GM10248 (cell line): Measurements from ENCODE around the gene PAX5.

Source experiments
- CTCF ChIA-PET: fragments of 300-600 bp; sonication (Branson Sonifier 250); formaldehyde crosslinking; extraction: SDS; loops from one replicate; lab custom pipeline; 2021; ENCODE audit warnings: antibody characterized with exemption; lab: Yijun Ruan, JAX
- POLR2A ChIA-PET: fragments of 350-650 bp; sonication (Branson Sonifier 250); formaldehyde crosslinking; extraction: SDS; loops from one replicate; lab custom pipeline; 2020; ENCODE audit warnings: antibody characterized with exemption; lab: Yijun Ruan, JAX
- DNase-seq: peaks from one replicate; pipeline ENCODE4 v3.0.0; 2012; ENCODE audit errors: extremely low spot score
- CTCF ChIP-seq: IDR thresholded peaks from 2 replicates; pipeline ENCODE4 v1.5.1; 2012; ENCODE audit warnings: mild to moderate bottlenecking, low read depth; ENCODE audit errors: extremely low read depth, missing control alignments, control extremely low read depth

The PAX5 gene

GRCh38 chr9:36961561-36962325 is 72.3 kb downstream of the PAX5 start:
- ChIA-PET POLR2A (no interaction called here), CTCF (interaction anchor here (0.7 to 1.7 kb wide), 9 partner anchors 9 to 554 kb away, joined by 3 to 5 read pairs (median 3); no protein-coding TSS in a partner anchor)
- no peak for TF ChIP-seq CTCF
- DNase-seq: no peak

GRCh38 chr9:36961051-36961450 is 73.0 kb downstream of the PAX5 start:
- TF ChIP-seq CTCF: no peak
- CTCF ChIA-PET: interaction anchor here (0.7 to 2.5 kb wide), 8 partner anchors 10 to 47 kb away, joined by 3 to 8 read pairs (median 4); no protein-coding TSS in a partner anchor
- POLR2A ChIA-PET: no interaction called here
- DNase-seq: no peak

- CTCF ChIA-PET: interaction anchor here (0.7 to 2.5 kb wide), 4 partner anchors 10 to 47 kb away, joined by 3 to 8 read pairs (median 3); no protein-coding TSS in a partner anchor
- POLR2A ChIA-PET: no interaction called here
Measured at GRCh38 chr9:36960575-36960955, 73.5 kb downstream of the PAX5 start.

GRCh38 chr9:36959681-36960574 is 74.1 kb downstream of the PAX5 start:
- POLR2A ChIA-PET: no interaction called here

More at GRCh38 chr9:36960575-36960955, 73.5 kb downstream of the PAX5 start:
- TF ChIP-seq CTCF: no peak
- DNase-seq: no peak

GRCh38 chr9:36956908-36957307 is 77.2 kb downstream of the PAX5 start:
- ChIA-PET POLR2A (no interaction called here), CTCF (interaction anchor here (1.0 to 5.6 kb wide), 6 partner anchors 13 to 84 kb away, joined by 3 to 34 read pairs (median 5); no protein-coding TSS in a partner anchor)
- no peak for DNase-seq
- no peak for TF ChIP-seq CTCF

More at GRCh38 chr9:36959681-36960574, 74.1 kb downstream of the PAX5 start:
- CTCF ChIA-PET: interaction anchor here (0.9 to 5.6 kb wide), 6 partner anchors 9 to 87 kb away, joined by 3 to 34 read pairs (median 4); no protein-coding TSS in a partner anchor
- no peak for DNase-seq
- TF ChIP-seq CTCF: no peak

GRCh38 chr9:36950389-36950788 is 83.7 kb downstream of the PAX5 start:
- DNase-seq: no peak
- ChIA-PET CTCF (interaction anchor here (0.8 to 2.5 kb wide), 9 partner anchors 9 to 77 kb away, joined by 3 to 8 read pairs (median 4); no protein-coding TSS in a partner anchor), POLR2A (no interaction called here)
- no peak for TF ChIP-seq CTCF
